Measurements from ENCODE around the gene UGGT1.

UGGT1 gene

GRCh38 chr2:128227862-128228261, 136.9 kb downstream of the UGGT1 start:
- TF ChIP-seq, protein P1, sequence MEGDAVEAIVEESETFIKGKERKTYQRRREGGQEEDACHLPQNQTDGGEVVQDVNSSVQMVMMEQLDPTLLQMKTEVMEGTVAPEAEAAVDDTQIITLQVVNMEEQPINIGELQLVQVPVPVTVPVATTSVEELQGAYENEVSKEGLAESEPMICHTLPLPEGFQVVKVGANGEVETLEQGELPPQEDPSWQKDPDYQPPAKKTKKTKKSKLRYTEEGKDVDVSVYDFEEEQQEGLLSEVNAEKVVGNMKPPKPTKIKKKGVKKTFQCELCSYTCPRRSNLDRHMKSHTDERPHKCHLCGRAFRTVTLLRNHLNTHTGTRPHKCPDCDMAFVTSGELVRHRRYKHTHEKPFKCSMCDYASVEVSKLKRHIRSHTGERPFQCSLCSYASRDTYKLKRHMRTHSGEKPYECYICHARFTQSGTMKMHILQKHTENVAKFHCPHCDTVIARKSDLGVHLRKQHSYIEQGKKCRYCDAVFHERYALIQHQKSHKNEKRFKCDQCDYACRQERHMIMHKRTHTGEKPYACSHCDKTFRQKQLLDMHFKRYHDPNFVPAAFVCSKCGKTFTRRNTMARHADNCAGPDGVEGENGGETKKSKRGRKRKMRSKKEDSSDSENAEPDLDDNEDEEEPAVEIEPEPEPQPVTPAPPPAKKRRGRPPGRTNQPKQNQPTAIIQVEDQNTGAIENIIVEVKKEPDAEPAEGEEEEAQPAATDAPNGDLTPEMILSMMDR (IDR thresholded peaks at IDR 0.05; ENCODE audit: insufficient read depth, low read depth, low read length, missing control alignments): no peak
- no peak overlapping the region for H3K4me3 ChIP-seq (ENCODE audit: low read depth, low read length)
- no peak for DNase-seq (ENCODE audit: low read depth)

- no peak for DNase-seq (ENCODE audit: low read depth)
- no peak overlapping the region for H3K4me3 ChIP-seq (ENCODE audit: low read depth, low read length)
- TF ChIP-seq, protein P1 (IDR thresholded peaks at IDR 0.05; ENCODE audit: insufficient read depth, low read depth, low read length, missing control alignments): no peak
Observed at GRCh38 chr2:128228894-128229293, 137.9 kb downstream of the UGGT1 start.

DNA sequence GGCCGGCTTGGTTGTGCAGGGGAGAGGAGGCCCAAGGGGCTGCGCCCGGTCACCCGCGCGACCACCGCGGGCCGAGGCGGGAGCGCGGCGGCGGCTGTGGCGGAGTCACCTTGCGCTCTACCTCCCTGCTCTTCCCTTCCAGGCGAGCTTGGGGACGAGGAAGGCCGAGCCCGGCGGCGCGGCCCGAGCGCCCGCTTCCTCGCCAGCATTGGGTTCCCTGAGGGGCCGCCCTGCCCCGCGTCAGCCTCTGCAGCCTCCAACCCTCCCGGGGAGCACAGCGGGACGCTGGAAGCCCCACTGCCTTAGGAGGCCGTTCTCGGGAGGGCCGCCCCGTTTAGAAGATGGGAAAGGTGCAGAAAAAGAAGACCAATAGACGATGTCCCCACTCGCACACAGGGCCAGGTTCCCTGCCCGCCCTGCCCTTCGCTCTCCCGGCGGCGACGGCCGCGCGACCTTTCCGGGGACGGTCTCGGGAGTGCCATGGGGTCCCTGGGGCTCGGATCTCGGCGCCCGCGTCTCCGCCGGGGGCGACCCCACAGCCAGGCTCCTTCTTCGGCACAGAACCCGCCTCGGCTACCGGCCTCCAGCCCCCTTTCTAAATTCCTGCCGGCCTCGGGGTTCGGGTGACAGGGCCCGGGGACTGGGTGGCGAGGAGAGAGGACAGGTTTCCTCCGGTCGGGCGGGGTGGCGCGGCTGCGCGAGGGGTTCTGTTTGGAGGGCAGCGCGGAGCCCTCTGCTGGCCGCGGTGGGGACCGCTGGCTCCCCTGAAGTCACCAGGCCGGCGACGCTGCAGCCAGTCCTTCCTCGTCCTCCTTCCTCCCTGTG, 142.2 kb downstream of the UGGT1 start:
- peak overlapping the region; percentile 78 for H3K4me3 ChIP-seq (ENCODE audit: low read depth, low read length)
- DNase-seq (ENCODE audit: low read depth): peak; percentile 88
- TF ChIP-seq, protein P1 (IDR thresholded peaks at IDR 0.05; ENCODE audit: insufficient read depth, low read depth, low read length, missing control alignments): peak; percentile 98

- TF ChIP-seq, protein P1 (IDR thresholded peaks at IDR 0.05; ENCODE audit: insufficient read depth, low read depth, low read length, missing control alignments): no peak
Observed at GRCh38 chr2:128233790-128234395, 142.9 kb downstream of the UGGT1 start.

DNA sequence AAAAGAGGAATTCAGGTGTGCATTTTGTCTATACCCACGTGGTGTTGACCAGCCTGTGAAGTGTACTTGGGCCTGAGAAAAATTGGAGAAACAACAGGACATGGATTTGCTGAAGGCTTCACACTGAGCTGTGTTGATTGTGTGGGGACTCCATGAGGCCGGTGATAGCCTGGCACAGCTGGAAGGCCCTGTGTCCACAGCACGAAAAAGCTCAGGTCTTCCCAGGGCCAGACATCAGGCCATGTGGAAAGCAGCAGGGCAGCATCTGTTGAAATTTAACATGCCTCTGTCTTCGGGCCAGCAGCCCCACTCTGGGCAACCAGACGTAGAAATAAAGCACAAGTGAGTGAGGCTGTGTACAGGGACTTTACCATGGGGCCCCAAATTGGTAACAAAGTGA, 143.6 kb downstream of the UGGT1 start:
- no peak overlapping the region for H3K4me3 ChIP-seq (ENCODE audit: low read depth, low read length)
- no peak for DNase-seq (ENCODE audit: low read depth)
- TF ChIP-seq, protein P1 (IDR thresholded peaks at IDR 0.05; ENCODE audit: insufficient read depth, low read depth, low read length, missing control alignments): no peak

More at GRCh38 chr2:128233790-128234395, 142.9 kb downstream of the UGGT1 start:
- peak overlapping the region; percentile 78; the same call in 1 of the 2 replicates for H3K4me3 ChIP-seq (ENCODE audit: low read depth, low read length)
- no peak for DNase-seq (ENCODE audit: low read depth)

- TF ChIP-seq, protein P1 (IDR thresholded peaks at IDR 0.05; ENCODE audit: insufficient read depth, low read depth, low read length, missing control alignments): no peak
- no peak for DNase-seq (ENCODE audit: low read depth)
Observed at GRCh38 chr2:128235581-128235980, 144.6 kb downstream of the UGGT1 start.

More at GRCh38 chr2:128235581-128235980, 144.6 kb downstream of the UGGT1 start:
- no peak overlapping the region for H3K4me3 ChIP-seq (ENCODE audit: low read depth, low read length)

Data from GM12865 (cell line).